Coronary artery (tissue), 2 donors: Measurements from ENCODE around the gene GPR173.

Experiments
- DNase-seq: peaks from one replicate; pipeline ENCODE4 v3.0.0-alpha.2; 2017; ENCODE audit warnings: low spot score
- H3K27ac ChIP-seq, 2 donors: fragments of 200-600 bp; sonication (generic); one replicate each; pipeline ENCODE4 v1.5.1; 2016 to 2019
- H3K4me3 ChIP-seq: fragments of 200-600 bp; sonication (generic); 2 replicates; pipeline ENCODE4 v1.5.1; 2016; ENCODE audit warnings: mild to moderate bottlenecking, moderate library complexity
- TF ChIP-seq, protein P1 (sequence below): fragments of 200-600 bp; sonication (generic); IDR thresholded peaks from one replicate; pipeline ENCODE4 v1.5.1; 2019; ENCODE audit warnings: antibody characterized with exemption

GPR173 gene

DNA sequence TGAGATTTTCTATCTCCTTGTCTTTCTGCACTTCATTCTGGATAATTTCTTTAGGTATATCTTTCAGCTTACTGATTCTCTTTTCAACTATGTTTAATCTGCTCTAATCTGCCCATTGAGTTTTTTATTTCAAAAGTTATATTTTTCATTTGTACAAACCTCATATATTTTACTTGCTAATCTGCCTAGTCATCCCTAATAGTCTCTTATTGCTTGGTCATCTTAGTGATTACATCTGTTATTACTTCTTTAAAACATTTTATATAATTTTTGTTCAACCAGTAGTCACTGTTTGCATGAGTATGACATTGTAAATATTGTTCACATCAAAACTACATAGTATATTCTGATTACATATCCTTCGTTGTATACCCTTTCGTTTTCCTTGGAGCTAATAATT lies 77.8 kb downstream of the GPR173 start:
- Histone ChIP-seq H3K4me3 (no peak overlapping the region), H3K27ac (no peak overlapping the region)
- TF ChIP-seq, protein P1, sequence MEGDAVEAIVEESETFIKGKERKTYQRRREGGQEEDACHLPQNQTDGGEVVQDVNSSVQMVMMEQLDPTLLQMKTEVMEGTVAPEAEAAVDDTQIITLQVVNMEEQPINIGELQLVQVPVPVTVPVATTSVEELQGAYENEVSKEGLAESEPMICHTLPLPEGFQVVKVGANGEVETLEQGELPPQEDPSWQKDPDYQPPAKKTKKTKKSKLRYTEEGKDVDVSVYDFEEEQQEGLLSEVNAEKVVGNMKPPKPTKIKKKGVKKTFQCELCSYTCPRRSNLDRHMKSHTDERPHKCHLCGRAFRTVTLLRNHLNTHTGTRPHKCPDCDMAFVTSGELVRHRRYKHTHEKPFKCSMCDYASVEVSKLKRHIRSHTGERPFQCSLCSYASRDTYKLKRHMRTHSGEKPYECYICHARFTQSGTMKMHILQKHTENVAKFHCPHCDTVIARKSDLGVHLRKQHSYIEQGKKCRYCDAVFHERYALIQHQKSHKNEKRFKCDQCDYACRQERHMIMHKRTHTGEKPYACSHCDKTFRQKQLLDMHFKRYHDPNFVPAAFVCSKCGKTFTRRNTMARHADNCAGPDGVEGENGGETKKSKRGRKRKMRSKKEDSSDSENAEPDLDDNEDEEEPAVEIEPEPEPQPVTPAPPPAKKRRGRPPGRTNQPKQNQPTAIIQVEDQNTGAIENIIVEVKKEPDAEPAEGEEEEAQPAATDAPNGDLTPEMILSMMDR, result no peak
- DNase-seq, result no peak

DNA sequence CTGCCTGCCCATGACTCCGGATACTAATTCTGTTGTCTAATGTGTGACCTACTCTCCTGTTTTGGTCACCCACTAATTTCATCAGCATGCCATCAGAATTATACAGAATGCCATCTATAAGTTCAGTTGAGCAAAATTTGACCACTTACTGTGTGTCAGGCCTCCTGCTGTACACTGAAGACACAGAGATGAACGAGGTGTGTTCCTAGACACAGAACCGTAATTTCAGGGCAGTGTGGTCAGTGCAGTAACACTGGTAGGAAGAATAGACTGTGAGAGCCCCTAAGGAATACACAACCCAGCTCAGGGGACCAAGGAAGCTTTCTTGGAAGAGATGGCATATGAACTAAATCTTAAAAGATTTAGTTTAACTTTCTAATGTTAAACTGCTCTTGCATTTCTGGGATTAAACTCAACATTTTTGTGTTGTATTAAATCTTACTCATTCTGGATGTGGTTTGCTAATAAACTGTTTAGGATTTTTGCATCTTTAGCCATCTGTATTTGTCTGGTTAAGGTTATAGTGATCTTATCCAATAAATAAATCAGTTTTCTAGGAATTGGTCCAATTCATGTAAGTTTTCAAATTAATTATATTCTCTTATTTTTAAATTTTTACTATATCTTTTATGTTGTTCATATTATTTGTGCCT lies 79.6 kb downstream of the GPR173 start:
- TF ChIP-seq, protein P1, result no peak
- H3K4me3 ChIP-seq, result no peak overlapping the region
- DNase-seq, result no peak
- H3K27ac ChIP-seq, result no peak overlapping the region
